GM12878 (cell line): ENCODE measurements around the gene USP11. TPM values are rescaled to one million over a fixed set of nuclear protein-coding genes. Genes with fewer than 3 reads are reported as not detected.

Experiments
- CHD4 ChIP-seq: fragments of 200-600 bp; sonication (generic); IDR thresholded peaks from 2 replicates; pipeline ENCODE4 v1.6.1; 2016; ENCODE audit warnings: mild to moderate bottlenecking
- ETV6 ChIP-seq, 2 experiments: fragments of 450-650 bp in 1 of 2; IDR thresholded peaks in 1 of 2; conservative IDR thresholded peaks in 1 of 2; 2 replicates each; pipeline ENCODE4 v1.6.1; 2014; ENCODE audit warnings: antibody characterized with exemption in 1 of 2, borderline replicate concordance in 1 of 2, low read depth in 1 of 2, mild to moderate bottlenecking in 1 of 2, moderate library complexity in 1 of 2
- HCFC1 ChIP-seq: fragments of 150-350 bp; IDR thresholded peaks from 2 replicates; pipeline ENCODE4 v1.6.1; 2014; ENCODE audit warnings: low read length
- IKZF1 ChIP-seq: fragments of 450-650 bp; conservative IDR thresholded peaks from 2 replicates; pipeline ENCODE4 v1.6.1; 2017; ENCODE audit warnings: antibody characterized with exemption, mild to moderate bottlenecking
- IKZF2 ChIP-seq, 2 experiments: fragments of 450-650 bp; IDR thresholded peaks; 2 replicates each; pipeline ENCODE4 v1.6.1; 2017; ENCODE audit warnings: mild to moderate bottlenecking in 2 of 2, moderate library complexity in 2 of 2
- IRF4 ChIP-seq: IDR thresholded peaks from 2 replicates; pipeline ENCODE4 v1.6.1; 2011; ENCODE audit warnings: low read depth, low read length
- KDM1A ChIP-seq: fragments of 200-600 bp; sonication (generic); IDR thresholded peaks from 2 replicates; pipeline ENCODE4 v1.6.1; 2016; ENCODE audit warnings: borderline replicate concordance
- MEF2B ChIP-seq: fragments of 450-650 bp; IDR thresholded peaks from 2 replicates; pipeline ENCODE4 v1.6.1; 2018; ENCODE audit warnings: mild to moderate bottlenecking, moderate library complexity; ENCODE audit not compliant: partially characterized antibody, poor library complexity, severe bottlenecking
- MTA2 ChIP-seq: fragments of 450-650 bp; IDR thresholded peaks from 2 replicates; pipeline ENCODE4 v1.6.1; 2016; ENCODE audit warnings: low read depth, mild to moderate bottlenecking, moderate library complexity
- NR2C1 ChIP-seq: fragments of 450-650 bp; IDR thresholded peaks from 2 replicates; pipeline ENCODE4 v1.6.1; 2017; ENCODE audit warnings: antibody characterized with exemption, mild to moderate bottlenecking, moderate library complexity
- RCOR1 ChIP-seq: conservative IDR thresholded peaks from 2 replicates; pipeline ENCODE4 v1.6.1; 2012; ENCODE audit warnings: low read depth, low read length, improper control_type of control experiment
- SIN3A ChIP-seq: IDR thresholded peaks from 2 replicates; pipeline ENCODE4 v1.6.1; 2012; ENCODE audit warnings: low read depth, low read length, improper control_type of control experiment
- SPI1 ChIP-seq: IDR thresholded peaks from 2 replicates; pipeline ENCODE4 v1.6.1; 2011; ENCODE audit warnings: low read depth, mild to moderate bottlenecking, low read length, moderate library complexity, borderline replicate concordance; ENCODE audit not compliant: insufficient read depth
- SREBF1 ChIP-seq: IDR thresholded peaks from 2 replicates; pipeline ENCODE4 v1.6.1; 2012; ENCODE audit warnings: mild to moderate bottlenecking, low read length
- TCF12 ChIP-seq: IDR thresholded peaks from 2 replicates; pipeline ENCODE4 v1.6.1; 2011; ENCODE audit warnings: low read depth, mild to moderate bottlenecking, low read length
- TCF7 ChIP-seq: IDR thresholded peaks from 2 replicates; pipeline ENCODE4 v1.6.1; 2014; ENCODE audit warnings: antibody characterized with exemption, borderline replicate concordance
- WRNIP1 ChIP-seq: IDR thresholded peaks from 2 replicates; pipeline ENCODE4 v1.6.1; 2011; ENCODE audit warnings: low read depth, low read length, improper control_type of control experiment, borderline replicate concordance
- YY1 ChIP-seq: IDR thresholded peaks from 2 replicates; pipeline ENCODE4 v1.6.1; 2011; ENCODE audit warnings: low read depth, mild to moderate bottlenecking, low read length
- ZNF217 ChIP-seq: fragments of 450-650 bp; IDR thresholded peaks from 2 replicates; pipeline ENCODE4 v1.6.1; 2017; ENCODE audit warnings: antibody characterized with exemption, mild to moderate bottlenecking
- ZSCAN29 ChIP-seq: fragments of 450-650 bp; IDR thresholded peaks from 2 replicates; pipeline ENCODE4 v1.6.1; 2017; ENCODE audit warnings: mild to moderate bottlenecking, moderate library complexity
- polyA plus RNA-seq, 11 experiments: library from polyadenylated mRNA; depleted of rRNA in 4 of 11; unstranded in 6 of 11; stranded (reverse) in 5 of 11; fragments of >200 nt; fragmentation: Nextera tagmentation in 4 of 11; fragmentation: Illumina TruSeq in 1 of 11; extraction: Ambion mirVana in 4 of 11; extraction: Trizol in 1 of 11; gene quantifications; 1 replicate in 1 of 11; 2 replicates in 10 of 11; pipeline versions ENCODE4 v1.2.1 to v1.2.3, GENCODE V29; 2011 to 2016; ENCODE audit warnings: inconsistent platforms in 2 of 11, missing spikeins in 2 of 11, low read depth in 1 of 11
- total RNA-seq, 4 experiments: library from RNA; depleted of rRNA in 3 of 4; stranded (reverse); fragments of >200 nt in 3 of 4; fragmentation: Illumina TruSeq in 1 of 4; extraction: Trizol in 1 of 4; gene quantifications; 2 replicates each; pipeline versions ENCODE4 v1.2.1 to v1.2.3, GENCODE V29; 2013 to 2021
- TF ChIP-seq, protein P1 (sequence below): fragments of 450-650 bp; formaldehyde crosslinking; IDR thresholded peaks from 2 replicates; pipeline ENCODE4 v1.5.0; 2022; ENCODE audit warnings: mild to moderate bottlenecking, missing genetic modification characterization
- TF ChIP-seq, protein P2 (sequence below): fragments of 450-650 bp; IDR thresholded peaks from 2 replicates; pipeline ENCODE4 v1.6.1; 2017; ENCODE audit warnings: mild to moderate bottlenecking, moderate library complexity
- TF ChIP-seq, protein P3 (sequence below): fragments of 450-650 bp; IDR thresholded peaks from 2 replicates; pipeline ENCODE4 v1.6.1; 2014; ENCODE audit warnings: mild to moderate bottlenecking

USP11 gene
- total and polyA plus RNA-seq, 10 of the 15 experiments (the other 5 are each of a cell fraction or from before 2014, with no cell fraction given): 3.3 to 44.0 (median 20.9) TPM

DNA sequence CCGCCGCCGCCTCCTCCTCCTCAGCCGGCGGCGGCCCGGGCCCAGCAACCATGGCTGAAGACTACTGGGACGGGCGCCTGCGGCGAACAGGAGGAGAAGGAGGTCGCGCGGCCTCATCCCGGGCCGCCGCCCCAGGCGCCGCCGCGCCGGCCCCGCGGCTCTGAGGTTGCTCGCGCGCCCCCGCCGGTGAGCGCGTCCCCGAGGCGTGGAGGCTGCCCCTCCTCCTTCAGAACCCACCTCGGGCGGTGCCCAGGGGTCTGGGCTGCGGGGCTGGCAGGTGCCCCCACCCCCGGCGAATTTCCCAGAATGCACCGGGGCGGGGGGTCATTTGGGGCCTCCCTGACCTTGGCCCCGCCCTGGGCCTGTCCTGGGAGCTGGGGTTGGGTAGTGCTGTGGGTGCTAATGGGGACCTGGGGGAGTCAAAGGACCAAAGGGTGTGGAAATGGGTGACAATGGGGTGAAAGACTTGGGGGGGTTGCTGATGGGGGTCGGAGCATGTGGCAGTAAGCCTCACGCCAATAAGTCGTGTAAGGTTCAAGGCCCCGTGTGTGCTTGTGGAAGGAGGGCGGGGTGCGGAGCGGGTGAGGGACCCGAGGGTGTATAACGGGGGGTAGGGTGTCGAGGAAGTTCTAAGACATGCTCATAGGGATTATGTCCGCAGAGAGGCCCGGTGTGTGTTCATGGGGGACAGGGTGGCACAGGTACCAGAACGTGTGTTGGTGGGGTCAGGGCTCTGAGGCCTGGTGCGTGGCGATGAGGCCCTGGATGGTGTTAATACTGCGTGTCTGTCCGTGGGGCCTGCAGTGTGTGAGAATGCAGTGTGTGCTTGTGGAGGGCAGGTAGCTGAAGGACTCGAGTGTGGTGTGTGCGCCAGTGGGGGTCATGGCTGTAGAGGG lies 13.6 kb upstream of the USP11 start (continued):
- TF ChIP-seq, protein P1, sequence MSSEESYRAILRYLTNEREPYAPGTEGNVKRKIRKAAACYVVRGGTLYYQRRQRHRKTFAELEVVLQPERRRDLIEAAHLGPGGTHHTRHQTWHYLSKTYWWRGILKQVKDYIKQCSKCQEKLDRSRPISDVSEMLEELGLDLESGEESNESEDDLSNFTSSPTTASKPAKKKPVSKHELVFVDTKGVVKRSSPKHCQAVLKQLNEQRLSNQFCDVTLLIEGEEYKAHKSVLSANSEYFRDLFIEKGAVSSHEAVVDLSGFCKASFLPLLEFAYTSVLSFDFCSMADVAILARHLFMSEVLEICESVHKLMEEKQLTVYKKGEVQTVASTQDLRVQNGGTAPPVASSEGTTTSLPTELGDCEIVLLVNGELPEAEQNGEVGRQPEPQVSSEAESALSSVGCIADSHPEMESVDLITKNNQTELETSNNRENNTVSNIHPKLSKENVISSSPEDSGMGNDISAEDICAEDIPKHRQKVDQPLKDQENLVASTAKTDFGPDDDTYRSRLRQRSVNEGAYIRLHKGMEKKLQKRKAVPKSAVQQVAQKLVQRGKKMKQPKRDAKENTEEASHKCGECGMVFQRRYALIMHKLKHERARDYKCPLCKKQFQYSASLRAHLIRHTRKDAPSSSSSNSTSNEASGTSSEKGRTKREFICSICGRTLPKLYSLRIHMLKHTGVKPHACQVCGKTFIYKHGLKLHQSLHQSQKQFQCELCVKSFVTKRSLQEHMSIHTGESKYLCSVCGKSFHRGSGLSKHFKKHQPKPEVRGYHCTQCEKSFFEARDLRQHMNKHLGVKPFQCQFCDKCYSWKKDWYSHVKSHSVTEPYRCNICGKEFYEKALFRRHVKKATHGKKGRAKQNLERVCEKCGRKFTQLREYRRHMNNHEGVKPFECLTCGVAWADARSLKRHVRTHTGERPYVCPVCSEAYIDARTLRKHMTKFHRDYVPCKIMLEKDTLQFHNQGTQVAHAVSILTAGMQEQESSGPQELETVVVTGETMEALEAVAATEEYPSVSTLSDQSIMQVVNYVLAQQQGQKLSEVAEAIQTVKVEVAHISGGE (CRISPR knock-in tag): no peak
- no peak for TF ChIP-seq SPI1
- TF ChIP-seq TCF7: no peak
- no peak for TF ChIP-seq CHD4
- peak; percentile 74 for TF ChIP-seq NR2C1
- TF ChIP-seq ETV6 (conservative IDR thresholded peaks at IDR 0.05 in 1 of 2, IDR thresholded peaks at IDR 0.05 in 1 of 2; ENCODE audit: borderline replicate concordance in 1 of 2, low read depth in 1 of 2): no peak
- TF ChIP-seq MTA2: no peak
- TF ChIP-seq IRF4: no peak
- TF ChIP-seq IKZF1: no peak; the same call in 1 of the 2 replicates
- TF ChIP-seq MEF2B: no peak
- TF ChIP-seq KDM1A: no peak
- no peak for TF ChIP-seq SIN3A
- TF ChIP-seq, protein P2, sequence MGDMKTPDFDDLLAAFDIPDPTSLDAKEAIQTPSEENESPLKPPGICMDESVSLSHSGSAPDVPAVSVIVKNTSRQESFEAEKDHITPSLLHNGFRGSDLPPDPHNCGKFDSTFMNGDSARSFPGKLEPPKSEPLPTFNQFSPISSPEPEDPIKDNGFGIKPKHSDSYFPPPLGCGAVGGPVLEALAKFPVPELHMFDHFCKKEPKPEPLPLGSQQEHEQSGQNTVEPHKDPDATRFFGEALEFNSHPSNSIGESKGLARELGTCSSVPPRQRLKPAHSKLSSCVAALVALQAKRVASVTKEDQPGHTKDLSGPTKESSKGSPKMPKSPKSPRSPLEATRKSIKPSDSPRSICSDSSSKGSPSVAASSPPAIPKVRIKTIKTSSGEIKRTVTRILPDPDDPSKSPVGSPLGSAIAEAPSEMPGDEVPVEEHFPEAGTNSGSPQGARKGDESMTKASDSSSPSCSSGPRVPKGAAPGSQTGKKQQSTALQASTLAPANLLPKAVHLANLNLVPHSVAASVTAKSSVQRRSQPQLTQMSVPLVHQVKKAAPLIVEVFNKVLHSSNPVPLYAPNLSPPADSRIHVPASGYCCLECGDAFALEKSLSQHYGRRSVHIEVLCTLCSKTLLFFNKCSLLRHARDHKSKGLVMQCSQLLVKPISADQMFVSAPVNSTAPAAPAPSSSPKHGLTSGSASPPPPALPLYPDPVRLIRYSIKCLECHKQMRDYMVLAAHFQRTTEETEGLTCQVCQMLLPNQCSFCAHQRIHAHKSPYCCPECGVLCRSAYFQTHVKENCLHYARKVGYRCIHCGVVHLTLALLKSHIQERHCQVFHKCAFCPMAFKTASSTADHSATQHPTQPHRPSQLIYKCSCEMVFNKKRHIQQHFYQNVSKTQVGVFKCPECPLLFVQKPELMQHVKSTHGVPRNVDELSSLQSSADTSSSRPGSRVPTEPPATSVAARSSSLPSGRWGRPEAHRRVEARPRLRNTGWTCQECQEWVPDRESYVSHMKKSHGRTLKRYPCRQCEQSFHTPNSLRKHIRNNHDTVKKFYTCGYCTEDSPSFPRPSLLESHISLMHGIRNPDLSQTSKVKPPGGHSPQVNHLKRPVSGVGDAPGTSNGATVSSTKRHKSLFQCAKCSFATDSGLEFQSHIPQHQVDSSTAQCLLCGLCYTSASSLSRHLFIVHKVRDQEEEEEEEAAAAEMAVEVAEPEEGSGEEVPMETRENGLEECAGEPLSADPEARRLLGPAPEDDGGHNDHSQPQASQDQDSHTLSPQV: no peak
- TF ChIP-seq, protein P3, sequence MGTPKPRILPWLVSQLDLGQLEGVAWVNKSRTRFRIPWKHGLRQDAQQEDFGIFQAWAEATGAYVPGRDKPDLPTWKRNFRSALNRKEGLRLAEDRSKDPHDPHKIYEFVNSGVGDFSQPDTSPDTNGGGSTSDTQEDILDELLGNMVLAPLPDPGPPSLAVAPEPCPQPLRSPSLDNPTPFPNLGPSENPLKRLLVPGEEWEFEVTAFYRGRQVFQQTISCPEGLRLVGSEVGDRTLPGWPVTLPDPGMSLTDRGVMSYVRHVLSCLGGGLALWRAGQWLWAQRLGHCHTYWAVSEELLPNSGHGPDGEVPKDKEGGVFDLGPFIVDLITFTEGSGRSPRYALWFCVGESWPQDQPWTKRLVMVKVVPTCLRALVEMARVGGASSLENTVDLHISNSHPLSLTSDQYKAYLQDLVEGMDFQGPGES: no peak
- 0 out of 2 replicates have a peak, but pooled peaks have one; percentile 25 for TF ChIP-seq TCF12
- no peak for TF ChIP-seq IKZF2 (IDR thresholded peaks at IDR 0.05)
- no peak for TF ChIP-seq HCFC1
- TF ChIP-seq RCOR1: no peak
- TF ChIP-seq SREBF1: no peak
- TF ChIP-seq WRNIP1: no peak
- no peak for TF ChIP-seq YY1
- TF ChIP-seq ZSCAN29: 0 out of 2 replicates have a peak, but pooled peaks have one; percentile 54
- TF ChIP-seq ZNF217: no peak
